ENCODE data around the gene CYP4F22. TPM values are rescaled to one million over a fixed set of nuclear protein-coding genes. Genes with fewer than 3 reads are reported as not detected.
"Not testable (repeated sequence)": the region's sequence is repeated elsewhere in the genome, so short reads cannot be mapped to it uniquely, and the experiment has no call there.

CYP4F22 gene
- total RNA-seq, 5 donors from 2014 or later (not counting 1 experiment from before 2014, with no cell fraction given) = 0.73 to 1.6 (median 1.3) TPM

DNA sequence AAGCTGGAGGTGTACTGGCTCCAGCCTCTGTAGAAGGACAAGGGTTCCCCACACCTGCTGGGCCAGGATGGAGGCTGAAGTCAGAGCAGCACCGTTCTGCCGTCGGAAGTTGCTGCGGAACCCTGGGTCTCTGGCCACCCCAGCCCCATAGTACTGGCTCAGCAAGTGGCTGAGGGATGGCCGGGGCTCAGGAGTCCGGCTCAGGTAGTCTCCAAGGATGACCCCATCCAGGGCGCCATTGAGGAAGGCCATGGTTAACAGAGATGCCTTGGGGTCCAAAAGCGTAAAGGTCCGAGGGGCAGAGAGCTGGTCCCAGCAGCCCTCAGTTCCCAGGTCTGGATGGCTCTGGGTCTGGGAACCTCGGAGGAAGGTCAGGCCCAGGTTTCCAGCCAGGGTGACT lies 32.7 kb upstream of the CYP4F22 start:
- peaks cover 37 to 48% (median 40%) of the 10 kb centered on the region in 3 donors for H3K4me1 Mint-ChIP-seq
- Histone ChIP-seq H3K27ac (ENCODE audit: low read length) (no peak overlapping the region), H3K4me1 (ENCODE audit: control insufficient read depth in 1 of 2, extremely low read depth in 1 of 2, insufficient read depth in 2 of 2, low read length in 2 of 2) (peaks cover 17 to 31% of the 10 kb centered on the region in 2 experiments), H3K36me3 (ENCODE audit: control insufficient read depth in 2 of 2, extremely low read depth in 1 of 2, insufficient read depth in 1 of 2, low read length in 1 of 2) (no peaks in the 10 kb centered on the region), H3K27me3 (replicated peaks in 1 of 2; ENCODE audit: control insufficient read depth in 2 of 2, extremely low read depth in 1 of 2, insufficient read depth in 2 of 2, low read length in 1 of 2) (no peaks in the 10 kb centered on the region), H3K4me3 (ENCODE audit: control insufficient read depth in 1 of 2, extremely low read depth in 1 of 2, low read length in 1 of 2) (no peak overlapping the region), H3K9me3 (no peaks in the 10 kb centered on the region)
- no peak overlapping the region for H3K4me3 Mint-ChIP-seq
- H3K36me3 Mint-ChIP-seq = no peaks in the 10 kb centered on the region
- no peak overlapping the region for H3K27ac Mint-ChIP-seq
- CTCF ChIA-PET = no interaction called here
- WGBS (ENCODE audit: insufficient coverage) = 93% methylated on average over 10 of the region's 10 CpGs
- H3K9me3 Mint-ChIP-seq = no peaks in the 10 kb centered on the region
- ATAC-seq (replicated peaks in 1 of 4) (no peak), DNase-seq (no peak)
- H3K27me3 Mint-ChIP-seq = no peaks in the 10 kb centered on the region
- POLR2A ChIA-PET = interaction anchor here in 1 of 2 donors (0.6 kb wide), 1 partner anchor 876 kb away, joined by 4 read pairs; no protein-coding TSS in a partner anchor

DNA sequence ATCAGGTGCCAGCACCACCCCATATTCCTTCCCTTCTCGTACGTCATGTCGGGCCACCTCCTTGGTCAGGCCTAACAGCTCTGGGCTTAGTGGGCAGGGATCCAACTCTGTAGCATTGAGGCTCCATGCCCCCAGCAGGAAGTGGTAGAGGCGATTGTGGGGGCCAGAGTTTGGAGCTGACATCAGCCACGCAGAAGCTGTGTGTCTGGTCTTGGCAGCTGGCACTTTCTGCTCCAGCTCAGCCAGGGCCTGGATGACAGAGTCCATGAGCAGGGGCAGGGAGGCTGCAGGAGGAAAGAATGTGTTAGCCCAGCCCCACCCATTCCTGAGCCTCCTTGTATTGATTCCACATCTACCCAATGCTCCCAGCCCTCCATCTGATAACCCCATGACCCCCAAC lies 32.0 kb upstream of the CYP4F22 start:
- H3K9me3 ChIP-seq = no peaks in the 10 kb centered on the region
- no peaks in the 10 kb centered on the region for H3K27me3 ChIP-seq (replicated peaks in 1 of 2; ENCODE audit: control insufficient read depth in 2 of 2, extremely low read depth in 1 of 2, insufficient read depth in 2 of 2, low read length in 1 of 2)
- WGBS (ENCODE audit: insufficient coverage) = 56% methylated on average over 2 of the region's 5 CpGs
- H3K27ac ChIP-seq (ENCODE audit: low read length) = no peak overlapping the region
- Mint-ChIP-seq H3K27ac (no peak overlapping the region), H3K27me3 (no peaks in the 10 kb centered on the region), H3K36me3 (no peaks in the 10 kb centered on the region), H3K9me3 (no peaks in the 10 kb centered on the region), H3K4me3 (no peak overlapping the region), H3K4me1 (peaks cover 37 to 47% (median 40%) of the 10 kb centered on the region in 3 donors)
- no peak for ATAC-seq (replicated peaks in 1 of 4)
- no peaks in the 10 kb centered on the region for H3K36me3 ChIP-seq (ENCODE audit: control insufficient read depth in 2 of 2, extremely low read depth in 1 of 2, insufficient read depth in 1 of 2, low read length in 1 of 2)
- ChIA-PET POLR2A (interaction anchor here in 1 of 2 donors (0.6 kb wide), 1 partner anchor 875 kb away, joined by 4 read pairs; no protein-coding TSS in a partner anchor), CTCF (no interaction called here)
- peaks cover 17 to 31% of the 10 kb centered on the region in 2 experiments for H3K4me1 ChIP-seq (ENCODE audit: control insufficient read depth in 1 of 2, extremely low read depth in 1 of 2, insufficient read depth in 2 of 2, low read length in 2 of 2)
- DNase-seq = no peak
- H3K4me3 ChIP-seq (ENCODE audit: control insufficient read depth in 1 of 2, extremely low read depth in 1 of 2, low read length in 1 of 2) = no peak overlapping the region

- H3K4me3 ChIP-seq (ENCODE audit: control insufficient read depth in 1 of 2, extremely low read depth in 1 of 2, low read length in 1 of 2) = no peak within 1 kb of the TSS
- H3K4me1 ChIP-seq (ENCODE audit: control insufficient read depth in 1 of 2, extremely low read depth in 1 of 2, insufficient read depth in 2 of 2, low read length in 2 of 2) = peaks cover 17 to 31% of the 10 kb centered on the region in 2 experiments
- Mint-ChIP-seq H3K27ac (peak within 1 kb of the TSS; percentile 50 to 64), H3K4me1 (peaks cover 32 to 41% (median 38%) of the 10 kb centered on the region in 3 donors), H3K36me3 (no peaks in the 10 kb centered on the region), H3K27me3 (no peaks in the 10 kb centered on the region), H3K9me3 (no peaks in the 10 kb centered on the region), H3K4me3 (peak within 1 kb of the TSS in 1 of 3 donors; percentile 46)
- ChIA-PET POLR2A (interaction anchor here in 1 of 2 donors (0.6 kb wide), 1 partner anchor 1356 kb away, joined by 3 read pairs; no protein-coding TSS in a partner anchor), CTCF (no interaction called here)
- ATAC-seq (replicated peaks in 1 of 4) (peak; percentile 53 to 78 (median 55)), DNase-seq (peak in 3 of 35 experiments; percentile 12 to 23 (median 19))
- no peaks in the 10 kb centered on the region for H3K9me3 ChIP-seq
- no peaks in the 10 kb centered on the region for H3K36me3 ChIP-seq (ENCODE audit: control insufficient read depth in 2 of 2, extremely low read depth in 1 of 2, insufficient read depth in 1 of 2, low read length in 1 of 2)
- H3K27ac ChIP-seq (ENCODE audit: low read length) = no peak within 1 kb of the TSS
- no peaks in the 10 kb centered on the region for H3K27me3 ChIP-seq (replicated peaks in 1 of 2; ENCODE audit: control insufficient read depth in 2 of 2, extremely low read depth in 1 of 2, insufficient read depth in 2 of 2, low read length in 1 of 2)
- 90% methylated on average over 10 of the region's 16 CpGs for WGBS (ENCODE audit: insufficient coverage)
Observed at GRCh38 chr19:15479391-15480345, 28.7 kb upstream of the CYP4F22 start, which contains the start of gene PGLYRP2. Gene PGLYRP2, minus strand, starts transcription at chr19:15479501. Its CDS starts 130 bp downstream, at chr19:15479371.

DNA sequence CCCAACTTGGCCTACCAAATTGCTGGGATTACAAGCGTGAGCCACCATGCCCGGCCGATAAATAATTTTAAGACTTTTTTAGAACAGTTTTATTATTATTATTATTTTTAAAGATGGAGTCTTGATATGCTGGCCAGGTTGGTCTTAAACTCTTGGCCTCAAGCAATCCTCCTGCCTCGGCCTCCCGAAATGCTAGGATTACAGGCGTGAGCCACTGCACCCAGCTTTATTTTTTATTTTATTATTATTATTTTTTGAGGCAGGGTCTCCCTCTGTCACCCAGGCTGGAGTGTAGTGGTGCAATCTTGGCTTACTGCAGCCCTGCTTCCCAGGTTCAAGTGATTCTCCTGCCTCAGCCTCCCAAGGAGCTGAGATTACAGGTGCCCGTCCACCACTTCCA lies 27.3 kb upstream of the CYP4F22 start:
- not testable (repeated sequence) for H3K4me3 ChIP-seq (ENCODE audit: control insufficient read depth in 1 of 2, extremely low read depth in 1 of 2, low read length in 1 of 2); H3K4me3 Mint-ChIP-seq; H3K27me3 Mint-ChIP-seq; ATAC-seq (replicated peaks in 1 of 4); H3K9me3 Mint-ChIP-seq; H3K27ac Mint-ChIP-seq; H3K36me3 ChIP-seq (ENCODE audit: control insufficient read depth in 2 of 2, extremely low read depth in 1 of 2, insufficient read depth in 1 of 2, low read length in 1 of 2); H3K27ac ChIP-seq (ENCODE audit: low read length); DNase-seq; H3K9me3 ChIP-seq; H3K36me3 Mint-ChIP-seq; H3K27me3 ChIP-seq (replicated peaks in 1 of 2; ENCODE audit: control insufficient read depth in 2 of 2, extremely low read depth in 1 of 2, insufficient read depth in 2 of 2, low read length in 1 of 2)
- ChIA-PET POLR2A (interaction anchor here in 1 of 2 donors (0.7 kb wide), 1 partner anchor 390 kb away, joined by 6 read pairs; no protein-coding TSS in a partner anchor), CTCF (interaction anchor here in 1 of 2 donors (0.5 kb wide), 1 partner anchor 238 kb away, joined by 3 read pairs; no protein-coding TSS in a partner anchor)
- H3K4me1 Mint-ChIP-seq = peaks cover 32 to 40% (median 37%) of the 10 kb centered on the region in 3 donors
- peaks cover 17 to 31% of the 10 kb centered on the region in 2 experiments for H3K4me1 ChIP-seq (ENCODE audit: control insufficient read depth in 1 of 2, extremely low read depth in 1 of 2, insufficient read depth in 2 of 2, low read length in 2 of 2)
- no CpG with 5 or more reads among the region's 7 CpGs for WGBS (ENCODE audit: insufficient coverage)

DNA sequence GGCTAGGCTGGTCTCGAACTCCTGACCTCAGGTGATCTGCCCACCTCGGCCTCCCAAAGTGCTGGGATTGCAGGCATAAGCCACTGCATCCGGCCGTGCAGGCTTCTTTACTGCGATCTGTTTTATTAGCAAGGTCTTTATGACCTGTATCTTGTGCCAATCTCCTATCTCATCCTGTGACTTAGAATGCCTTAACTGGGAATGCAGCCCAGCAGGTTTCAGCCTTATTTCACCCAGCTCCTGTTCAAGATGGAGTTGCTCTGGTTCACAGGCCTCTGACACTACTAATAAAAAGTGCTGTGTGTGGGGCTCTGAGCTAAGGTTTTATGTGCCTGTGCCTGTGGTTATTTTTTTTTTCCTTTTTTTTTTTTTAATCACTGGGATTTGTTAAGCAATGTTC lies 22.6 kb upstream of the CYP4F22 start:
- DNase-seq; H3K9me3 ChIP-seq; H3K27ac Mint-ChIP-seq; H3K4me3 Mint-ChIP-seq; H3K27me3 ChIP-seq (replicated peaks in 1 of 2; ENCODE audit: control insufficient read depth in 2 of 2, extremely low read depth in 1 of 2, insufficient read depth in 2 of 2, low read length in 1 of 2); H3K27me3 Mint-ChIP-seq; H3K4me1 Mint-ChIP-seq; H3K9me3 Mint-ChIP-seq; H3K4me1 ChIP-seq (ENCODE audit: control insufficient read depth in 1 of 2, extremely low read depth in 1 of 2, insufficient read depth in 2 of 2, low read length in 2 of 2); H3K36me3 ChIP-seq (ENCODE audit: control insufficient read depth in 2 of 2, extremely low read depth in 1 of 2, insufficient read depth in 1 of 2, low read length in 1 of 2); H3K4me3 ChIP-seq (ENCODE audit: control insufficient read depth in 1 of 2, extremely low read depth in 1 of 2, low read length in 1 of 2); POLR2A ChIA-PET; ATAC-seq (replicated peaks in 1 of 4); H3K27ac ChIP-seq (ENCODE audit: low read length); H3K36me3 Mint-ChIP-seq: not testable (repeated sequence)
- CTCF ChIA-PET = interaction anchor here in 1 of 2 donors (0.6 kb wide), 1 partner anchor 94 kb away, joined by 3 read pairs; no protein-coding TSS in a partner anchor
- WGBS (ENCODE audit: insufficient coverage) = 93% methylated on average over 2 of the region's 5 CpGs

GRCh38 chr19:15487038-15487437 lies 21.3 kb upstream of the CYP4F22 start:
- peaks cover 2 to 8% (median 7%) of the 10 kb centered on the region in 3 donors for H3K4me1 Mint-ChIP-seq
- no peaks in the 10 kb centered on the region for H3K36me3 Mint-ChIP-seq
- Histone ChIP-seq H3K4me1 (ENCODE audit: control insufficient read depth in 1 of 2, extremely low read depth in 1 of 2, insufficient read depth in 2 of 2, low read length in 2 of 2) (no peaks in the 10 kb centered on the region), H3K4me3 (ENCODE audit: control insufficient read depth in 1 of 2, extremely low read depth in 1 of 2, low read length in 1 of 2) (no peak overlapping the region), H3K27ac (ENCODE audit: low read length) (no peak overlapping the region), H3K27me3 (replicated peaks in 1 of 2; ENCODE audit: control insufficient read depth in 2 of 2, extremely low read depth in 1 of 2, insufficient read depth in 2 of 2, low read length in 1 of 2) (no peaks in the 10 kb centered on the region), H3K9me3 (no peaks in the 10 kb centered on the region), H3K36me3 (ENCODE audit: control insufficient read depth in 2 of 2, extremely low read depth in 1 of 2, insufficient read depth in 1 of 2, low read length in 1 of 2) (no peaks in the 10 kb centered on the region)
- H3K4me3 Mint-ChIP-seq = no peak overlapping the region
- ATAC-seq (replicated peaks in 1 of 4) (no peak), DNase-seq (no peak)
- CTCF ChIA-PET = interaction anchor here in 1 of 2 donors (0.6 kb wide), 1 partner anchor 1208 kb away, joined by 8 read pairs; no protein-coding TSS in a partner anchor
- 75% methylated on average over 2 of the region's 4 CpGs for WGBS (ENCODE audit: insufficient coverage)
- H3K27ac Mint-ChIP-seq = no peak overlapping the region
- POLR2A ChIA-PET = no interaction called here
- no peaks in the 10 kb centered on the region for H3K27me3 Mint-ChIP-seq
- H3K9me3 Mint-ChIP-seq = no peaks in the 10 kb centered on the region

Data from T-cell (primary cell).